GM12878 (cell line): Measurements from ENCODE around the gene MDK. TPM values are rescaled to one million over a fixed set of nuclear protein-coding genes. Genes with fewer than 3 reads are reported as not detected.

Experiments
- ATAC-seq: fragments of 200-7000 bp; cut with Tn5 transposase; 3 replicates; pipeline ENCODE4 v1.9.1; 2020; ENCODE audit warnings: mild to moderate bottlenecking, moderate library complexity
- BruUV-seq: library from RNA; stranded (reverse); fragments of 400-500 nt; replicated peaks from 2 replicates; lab custom pipeline; 2021; lab: Mats Ljungman, UMichigan
- CTCF ChIA-PET: fragments of 300-600 bp; sonication (Branson Sonifier 250); formaldehyde crosslinking; extraction: SDS; loops from one replicate; lab custom pipeline; 2021; ENCODE audit warnings: inconsistent platforms; lab: Yijun Ruan, JAX
- POLR2A ChIA-PET: fragments of 350-600 bp; formaldehyde crosslinking; extraction: SDS; loops from one replicate; lab custom pipeline; 2021; ENCODE audit warnings: inconsistent platforms; lab: Charles Lee
- RAD21 ChIA-PET: fragments of 300-600 bp; sonication (Branson Sonifier 250); formaldehyde crosslinking; loops from one replicate; lab custom pipeline; 2023; ENCODE audit warnings: antibody characterized with exemption; ENCODE audit not compliant: unreplicated experiment; lab: Charles Lee
- SMC1A ChIA-PET: fragments of 300-600 bp; sonication (Branson Sonifier 250); formaldehyde crosslinking; loops from one replicate; lab custom pipeline; 2023; ENCODE audit not compliant: unreplicated experiment, uncharacterized antibody; lab: Charles Lee
- DNase-seq: peaks from one replicate; pipeline ENCODE4 v3.0.0-alpha.2; 2011; ENCODE audit warnings: low read depth, low spot score
- FAIRE-seq: peaks from 3 replicates; lab custom pipeline; 2011; peaks lifted over from hg19 to GRCh38; lab: Jason Lieb, UNC
- H2AFZ ChIP-seq: 2 replicates; pipeline ENCODE4 v1.6.0; 2011; ENCODE audit warnings: low read depth, low read length, control low read depth; ENCODE audit not compliant: control insufficient read depth
- H3K27ac ChIP-seq: 2 replicates; pipeline ENCODE4 v1.5.1; 2011; ENCODE audit warnings: control low read depth; ENCODE audit not compliant: control insufficient read depth, insufficient read depth
- H3K27me3 ChIP-seq, 2 experiments: replicated peaks in 1 of 2; 2 replicates each; pipeline versions ENCODE4 v1.6.0 to v1.6.1; 2011; ENCODE audit warnings: low read length in 1 of 2; ENCODE audit not compliant: control insufficient read depth in 2 of 2, insufficient read depth in 2 of 2
- H3K36me3 ChIP-seq, 2 experiments: 2 replicates each; pipeline ENCODE4 v1.5.1; 2011; ENCODE audit warnings: low read length in 1 of 2; ENCODE audit not compliant: control insufficient read depth in 2 of 2, insufficient read depth in 2 of 2
- H3K4me1 ChIP-seq: 2 replicates; pipeline ENCODE4 v1.6.1; 2011; ENCODE audit warnings: mild to moderate bottlenecking, low read length, moderate library complexity, mixed read lengths; ENCODE audit not compliant: control insufficient read depth, insufficient read depth
- H3K4me2 ChIP-seq: 2 replicates; pipeline ENCODE4 v1.6.0; 2011; ENCODE audit warnings: control low read depth; ENCODE audit not compliant: control insufficient read depth, insufficient read depth
- H3K4me3 ChIP-seq: fragments of 200-600 bp; sonication (generic); 2 replicates; pipeline ENCODE4 v1.5.1; 2016
- H3K79me2 ChIP-seq: 2 replicates; pipeline ENCODE4 v1.6.0; 2011; ENCODE audit warnings: low read length; ENCODE audit not compliant: control insufficient read depth, insufficient read depth
- H3K9ac ChIP-seq: 2 replicates; pipeline ENCODE4 v1.8.0; 2011; ENCODE audit warnings: low read length, control low read depth, mixed read lengths; ENCODE audit not compliant: control insufficient read depth, insufficient read depth
- H3K9me3 ChIP-seq: replicated peaks from 3 replicates; pipeline ENCODE4 v1.5.1; 2011; ENCODE audit warnings: mild to moderate bottlenecking, low read length; ENCODE audit not compliant: control insufficient read depth, insufficient read depth
- H4K20me1 ChIP-seq: 2 replicates; pipeline ENCODE4 v1.6.0; 2011; ENCODE audit not compliant: control insufficient read depth, insufficient read depth
- GABPA ChIP-seq: IDR thresholded peaks from 2 replicates; pipeline ENCODE4 v1.6.1; 2014; ENCODE audit warnings: antibody characterized with exemption, low read depth, mild to moderate bottlenecking, inconsistent platforms
- MYB ChIP-seq: fragments of 150-350 bp; IDR thresholded peaks from 2 replicates; pipeline ENCODE4 v1.6.1; 2014; ENCODE audit warnings: mild to moderate bottlenecking, low read depth, low read length, borderline replicate concordance
- SKIL ChIP-seq: fragments of 450-650 bp; IDR thresholded peaks from 2 replicates; pipeline ENCODE4 v1.6.1; 2017; ENCODE audit warnings: mild to moderate bottlenecking, low read depth, inconsistent platforms; ENCODE audit not compliant: poor library complexity, severe bottlenecking
- WGBS: methylation state at CpG from one replicate; pipeline ENCODE4 v1.1.6; 2016; ENCODE audit warnings: low lambda C conversion rate; ENCODE audit not compliant: insufficient replicate concordance, insufficient coverage; ENCODE audit errors: missing lambda C conversion rate; 5-methylcytosine and 5-hydroxymethylcytosine counted together
- in situ Hi-C: fragments of 300-500 bp; cut with MboI; formaldehyde crosslinking; loops from 9 replicates; pipeline ENCODE4 v1.14.3; 2018; ENCODE audit warnings: mixed read lengths
- intact Hi-C: fragments of 100-400 bp; cut with micrococcal nuclease; formaldehyde crosslinking; loops from one replicate; pipeline ENCODE4 v1.14.2; 2022; ENCODE audit not compliant: unreplicated experiment
- polyA plus RNA-seq, 11 experiments: library from polyadenylated mRNA; depleted of rRNA in 4 of 11; unstranded in 6 of 11; stranded (reverse) in 5 of 11; fragments of >200 nt; fragmentation: Nextera tagmentation in 4 of 11; fragmentation: Illumina TruSeq in 1 of 11; extraction: Ambion mirVana in 4 of 11; extraction: Trizol in 1 of 11; gene quantifications; 1 replicate in 1 of 11; 2 replicates in 10 of 11; pipeline versions ENCODE4 v1.2.1 to v1.2.3, GENCODE V29; 2011 to 2016; ENCODE audit warnings: inconsistent platforms in 2 of 11, missing spikeins in 2 of 11, low read depth in 1 of 11
- total RNA-seq, 4 experiments: library from RNA; depleted of rRNA in 3 of 4; stranded (reverse); fragments of >200 nt in 3 of 4; fragmentation: Illumina TruSeq in 1 of 4; extraction: Trizol in 1 of 4; gene quantifications; 2 replicates each; pipeline versions ENCODE4 v1.2.1 to v1.2.3, GENCODE V29; 2013 to 2021

The MDK gene
- total and polyA plus RNA-seq, 10 of the 15 experiments (the other 5 are each of a cell fraction or from before 2014, with no cell fraction given), result 0.77 to 17.8 (median 9.9) TPM

- TF ChIP-seq SKIL, result no peak
These were observed 7.4 kb upstream of the MDK start (continued) for GRCh38 chr11:46373787-46374740.

- no peaks in the 10 kb centered on the region for H3K79me2 ChIP-seq
- intact Hi-C loops, result no loop called here
- H3K9ac ChIP-seq, result no peak overlapping the region
- H3K27me3 ChIP-seq, result no peaks in the 10 kb centered on the region
- DNase-seq, result no peak
- H3K36me3 ChIP-seq, result peaks cover 4 to 30% of the 10 kb centered on the region in 2 experiments; a peak in 3 of 4 replicates
- RAD21 ChIA-PET, result no interaction called here
- CTCF ChIA-PET, result no interaction called here
- SMC1A ChIA-PET, result no interaction called here
- TF ChIP-seq MYB, result no peak
- no peak for TF ChIP-seq GABPA
- no peak overlapping the region for H3K4me2 ChIP-seq
- H2AFZ ChIP-seq, result no peak overlapping the region
- no peaks in the 10 kb centered on the region for H3K9me3 ChIP-seq
- in situ Hi-C loops, result no loop called here
- no peak overlapping the region for H3K27ac ChIP-seq
- WGBS, result 96% methylated on average over 15 of the region's 15 CpGs
- H3K4me1 ChIP-seq, result no peaks in the 10 kb centered on the region
- H4K20me1 ChIP-seq, result no peaks in the 10 kb centered on the region
- POLR2A ChIA-PET, result no interaction called here
- FAIRE-seq, result no peak
- ATAC-seq, result no peak
- H3K4me3 ChIP-seq, result no peak overlapping the region
- BruUV-seq, result no TSS peak
These were observed 6.7 kb upstream of the MDK start for GRCh38 chr11:46374815-46375214.
